Sigmoid colon (tissue), 4 donors: ENCODE data around the gene ATXN10.

ENCODE experiments used
- CTCF ChIP-seq, 4 experiments: fragments of 450-650 bp in 3 of 4; fragments of 200-600 bp in 1 of 4; IDR thresholded peaks; one replicate each; pipeline ENCODE4 v1.5.1; 2016 to 2019; ENCODE audit warnings: antibody characterized with exemption in 4 of 4, mild to moderate bottlenecking in 3 of 4, moderate library complexity in 2 of 4
- EP300 ChIP-seq, 4 donors: sonication (generic); formaldehyde crosslinking; IDR thresholded peaks; one replicate each; pipeline ENCODE4 v1.6.1; 2017; ENCODE audit warnings: antibody characterized with exemption in 4 of 4
- POLR2AphosphoS5 ChIP-seq, 4 donors: sonication (generic); formaldehyde crosslinking; IDR thresholded peaks; one replicate each; pipeline ENCODE4 v1.6.1; 2017; ENCODE audit warnings: antibody characterized with exemption in 4 of 4

- no peak for TF ChIP-seq CTCF (IDR thresholded peaks at IDR 0.05)
- TF ChIP-seq EP300 (IDR thresholded peaks at IDR 0.05) = no peak
- no peak for TF ChIP-seq POLR2AphosphoS5 (IDR thresholded peaks at IDR 0.05)
Observed at GRCh38 chr22:45823336-45823735, 151.7 kb downstream of the ATXN10 start.
